HCT116 (cell line): ENCODE results near the gene ECEL1. TPM values are rescaled to one million over a fixed set of nuclear protein-coding genes. Genes with fewer than 3 reads are reported as not detected.

ENCODE experiments used
- CBX3 ChIP-seq: IDR thresholded peaks from 2 replicates; pipeline ENCODE4 v1.6.1; 2012; ENCODE audit warnings: low read depth
- ELF1 ChIP-seq: IDR thresholded peaks from 2 replicates; pipeline ENCODE4 v1.6.1; 2012; ENCODE audit warnings: low read depth, borderline replicate concordance
- POLR2AphosphoS5 ChIP-seq: IDR thresholded peaks from 2 replicates; pipeline ENCODE4 v1.6.1; 2011; ENCODE audit warnings: mild to moderate bottlenecking, low read depth, low read length, moderate library complexity
- REST ChIP-seq: IDR thresholded peaks from 2 replicates; pipeline ENCODE4 v1.6.1; 2012; ENCODE audit warnings: low read depth
- SP1 ChIP-seq: IDR thresholded peaks from 2 replicates; pipeline ENCODE4 v1.6.1; 2012; ENCODE audit warnings: low read depth
- ZFX ChIP-seq: fragments of 450-650 bp; IDR thresholded peaks from 2 replicates; pipeline ENCODE4 v1.6.1; 2017
- total RNA-seq: library from RNA; stranded (reverse); gene quantifications from one replicate; pipeline ENCODE4 v1.2.1, GENCODE V29; 2021; ENCODE audit not compliant: unreplicated experiment
- TF ChIP-seq, protein P1 (sequence below): IDR thresholded peaks from 2 replicates; pipeline ENCODE4 v1.6.1; 2012

The ECEL1 gene
- total RNA-seq, 1 experiment from 2014 or later: not detected

DNA sequence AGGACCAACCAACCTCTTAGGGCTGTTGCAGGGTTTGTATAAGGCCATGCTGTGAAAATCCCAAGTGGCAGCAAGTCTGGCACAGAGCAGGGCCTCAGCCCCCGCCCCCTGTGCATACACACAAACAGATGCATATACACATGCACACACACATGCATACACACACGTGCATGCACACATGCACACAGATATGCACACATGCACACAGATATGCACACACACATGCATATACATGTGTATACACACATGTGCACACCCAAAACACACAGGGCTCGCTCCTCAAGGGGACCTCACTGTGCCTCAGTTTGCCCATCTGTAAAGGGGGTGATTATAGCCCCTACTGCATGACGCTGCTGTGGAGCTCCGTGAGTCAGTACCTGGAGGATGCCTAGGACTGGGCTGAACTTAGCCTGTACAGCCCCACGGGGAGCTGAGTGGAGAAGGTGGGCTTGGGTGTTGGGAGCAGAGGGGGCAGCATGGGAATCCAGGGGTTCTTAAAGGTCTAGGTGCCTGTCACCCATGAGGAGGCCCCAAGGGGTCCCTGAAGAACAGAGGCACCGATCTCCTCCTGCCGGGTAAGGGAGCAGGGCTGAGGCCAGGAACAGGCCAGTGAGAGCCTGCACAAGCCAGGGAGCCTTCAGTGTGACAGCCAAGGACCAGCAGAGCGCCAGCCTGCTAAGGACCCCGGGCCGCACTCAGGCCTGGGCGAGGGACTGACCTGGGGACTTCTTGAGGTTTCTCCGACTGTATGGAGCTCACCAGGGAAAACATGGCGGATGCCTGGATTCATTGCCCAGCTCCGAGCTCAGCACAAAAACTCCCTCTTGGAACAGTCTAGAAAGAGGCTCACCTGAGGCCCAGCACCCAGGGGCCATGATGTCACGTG lies 55.7 kb downstream of the ECEL1 start (continued):
- TF ChIP-seq ELF1: no peak
- no peak for TF ChIP-seq SP1
- TF ChIP-seq, protein P1, sequence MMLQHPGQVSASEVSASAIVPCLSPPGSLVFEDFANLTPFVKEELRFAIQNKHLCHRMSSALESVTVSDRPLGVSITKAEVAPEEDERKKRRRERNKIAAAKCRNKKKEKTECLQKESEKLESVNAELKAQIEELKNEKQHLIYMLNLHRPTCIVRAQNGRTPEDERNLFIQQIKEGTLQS: no peak
- no peak for TF ChIP-seq REST
- TF ChIP-seq ZFX: no peak
- no peak for TF ChIP-seq POLR2AphosphoS5
- TF ChIP-seq CBX3: no peak

Other genes with a start within 250 kb of the ECEL1 start
- gene ALPP, start 109.1 kb downstream of the ECEL1 start, total RNA-seq: 0.34 TPM
- 0.10 TPM for gene ALPG, start 81.0 kb downstream of the ECEL1 start, total RNA-seq
- not detected for gene ALPI, start 31.7 kb downstream of the ECEL1 start, total RNA-seq
- gene PRSS56, start 32.6 kb upstream of the ECEL1 start, total RNA-seq: not detected
- not detected for gene CHRND, start 38.3 kb upstream of the ECEL1 start, total RNA-seq
- not detected for gene CHRNG, start 51.9 kb upstream of the ECEL1 start, total RNA-seq
- gene TIGD1, start 62.7 kb upstream of the ECEL1 start, total RNA-seq: 6.0 TPM
- 58.6 TPM for gene EIF4E2, start 62.9 kb upstream of the ECEL1 start, total RNA-seq
- gene EFHD1, start 145.8 kb upstream of the ECEL1 start, total RNA-seq: 0.52 TPM
- 60.6 TPM for gene GIGYF2, start 209.5 kb upstream of the ECEL1 start, total RNA-seq